Panc1 (cell line): ENCODE measurements around the gene PPP1R9B. TPM values are rescaled to one million over a fixed set of nuclear protein-coding genes. Genes with fewer than 3 reads are reported as not detected.
A peak's percentile ranks its signal among the peaks of the same experiment; 100 is the strongest.

Experiments used
- ATAC-seq: fragments of 200-7000 bp; cut with Tn5 transposase; 2 replicates; pipeline ENCODE4 v1.9.1; 2020; ENCODE audit warnings: mild to moderate bottlenecking, moderate library complexity
- BruUV-seq: library from RNA; stranded (reverse); fragments of 400-500 nt; replicated peaks from 2 replicates; lab custom pipeline; 2021; lab: Mats Ljungman, UMichigan
- CTCF ChIA-PET: fragments of 300-600 bp; sonication (Branson Sonifier 250); formaldehyde crosslinking; loops from one replicate; lab custom pipeline; 2022; ENCODE audit warnings: antibody characterized with exemption; lab: Charles Lee
- POLR2A ChIA-PET: fragments of 300-600 bp; sonication (Branson Sonifier 250); formaldehyde crosslinking; loops from one replicate; lab custom pipeline; 2022; ENCODE audit warnings: antibody characterized with exemption; lab: Charles Lee
- DNase-seq: peaks from one replicate; pipeline ENCODE4 v3.0.0-alpha.2; 2010; ENCODE audit warnings: low read depth, low spot score
- H3K27ac ChIP-seq: 2 replicates; pipeline ENCODE4 v1.5.1; 2011; ENCODE audit warnings: mild to moderate bottlenecking, low read length, inconsistent platforms
- H3K27me3 ChIP-seq: fragments of 200-500 bp; sonication (Bioruptor generic); 2 replicates; pipeline ENCODE4 v1.6.0; 2014; ENCODE audit warnings: low read length, inconsistent platforms; ENCODE audit not compliant: control insufficient read depth, insufficient read depth
- H3K36me3 ChIP-seq: fragments of 200-500 bp; sonication (Bioruptor generic); 2 replicates; pipeline ENCODE4 v1.5.1; 2014; ENCODE audit warnings: inconsistent platforms, mild to moderate bottlenecking, low read length, moderate library complexity; ENCODE audit not compliant: control insufficient read depth, insufficient read depth
- H3K4me1 ChIP-seq: 2 replicates; pipeline ENCODE4 v1.5.1; 2011; ENCODE audit warnings: inconsistent platforms, mild to moderate bottlenecking, low read length, moderate library complexity; ENCODE audit not compliant: control insufficient read depth, insufficient read depth
- H3K4me3 ChIP-seq, 2 experiments: 2 replicates each; pipeline ENCODE4 v1.5.1; 2011 to 2012; ENCODE audit warnings: low read depth in 2 of 2, low read length in 2 of 2, mild to moderate bottlenecking in 2 of 2, inconsistent platforms in 1 of 2, moderate library complexity in 1 of 2
- H3K9me3 ChIP-seq: fragments of 200-500 bp; sonication (Bioruptor generic); 2 replicates; pipeline ENCODE4 v1.5.1; 2014; ENCODE audit warnings: low read depth, mild to moderate bottlenecking, inconsistent platforms, low read length, moderate library complexity; ENCODE audit not compliant: control insufficient read depth, insufficient read depth
- CTCF ChIP-seq: fragments of 450-650 bp; IDR thresholded peaks from 2 replicates; pipeline ENCODE4 v1.5.1; 2017; ENCODE audit warnings: mild to moderate bottlenecking
- POLR2AphosphoS5 ChIP-seq: IDR thresholded peaks from 2 replicates; pipeline ENCODE4 v1.6.1; 2012; ENCODE audit warnings: mild to moderate bottlenecking, low read depth, low read length, moderate library complexity
- REST ChIP-seq, 2 experiments: IDR thresholded peaks; 2 replicates each; pipeline ENCODE4 v1.6.1; 2011 to 2012; ENCODE audit warnings: low read depth in 2 of 2, control low read depth in 1 of 2, low read length in 1 of 2, mild to moderate bottlenecking in 1 of 2, moderate library complexity in 1 of 2; ENCODE audit not compliant: insufficient read depth in 1 of 2
- SIN3A ChIP-seq: IDR thresholded peaks from 2 replicates; pipeline ENCODE4 v1.6.1; 2012; ENCODE audit warnings: low read depth, mild to moderate bottlenecking, low read length, moderate library complexity, borderline replicate concordance; ENCODE audit not compliant: insufficient read depth
- TCF7L2 ChIP-seq: IDR thresholded peaks from 2 replicates; pipeline ENCODE4 v1.6.1; 2011; ENCODE audit warnings: mild to moderate bottlenecking, low read depth, low read length, inconsistent platforms
- in situ Hi-C: cut with HindIII; loops from 2 replicates; pipeline ENCODE4 v1.10.0; 2016; ENCODE audit warnings: low sequenced_read_pairs, low pct_unique_long_range_greater_than_20kb
- intact Hi-C: fragments of 100-400 bp; cut with micrococcal nuclease; formaldehyde crosslinking; loops from one replicate; pipeline ENCODE4 v1.10.0; 2022; ENCODE audit not compliant: unreplicated experiment
- total RNA-seq: library from RNA; stranded (reverse); gene quantifications from one replicate; pipeline ENCODE4 v1.2.1, GENCODE V29; 2021; ENCODE audit not compliant: unreplicated experiment

Gene PPP1R9B
- total RNA-seq, 1 experiment from 2014 or later = 114 TPM

- Histone ChIP-seq H3K27ac (peak overlapping the region; percentile 100), H3K36me3 (peaks cover 10% of the 10 kb centered on the region; the same call in 1 of the 2 replicates), H3K4me1 (peaks cover 43% of the 10 kb centered on the region), H3K4me3 (no peak overlapping the region), H3K9me3 (no peaks in the 10 kb centered on the region), H3K27me3 (no peaks in the 10 kb centered on the region)
- intact Hi-C loops (no loop called here), in situ Hi-C loops (no loop called here)
- ChIA-PET POLR2A (no interaction called here), CTCF (interaction anchor here (0.7 kb wide), 1 partner anchor 60 kb away, joined by 4 read pairs; no protein-coding TSS in a partner anchor)
- BruUV-seq = no TSS peak
- no peak for DNase-seq
- no peak for TF ChIP-seq CTCF
- no peak for TF ChIP-seq POLR2AphosphoS5
- no peak for TF ChIP-seq REST (IDR thresholded peaks at IDR 0.05; ENCODE audit: insufficient read depth in 1 of 2, low read depth in 2 of 2, low read length in 1 of 2)
- TF ChIP-seq TCF7L2 = no peak
- TF ChIP-seq SIN3A = no peak
- no peak for ATAC-seq
Observed at GRCh38 chr17:50154604-50155003, 4.1 kb upstream of the PPP1R9B start.

- DNase-seq (no peak), ATAC-seq (no peak)
- H3K27me3 ChIP-seq = no peaks in the 10 kb centered on the region
- in situ Hi-C loops = no loop called here
- no peak for TF ChIP-seq POLR2AphosphoS5
- TF ChIP-seq CTCF = no peak
- TF ChIP-seq TCF7L2 = no peak
- TF ChIP-seq REST (IDR thresholded peaks at IDR 0.05; ENCODE audit: insufficient read depth in 1 of 2, low read depth in 2 of 2, low read length in 1 of 2) = no peak
- no peak for TF ChIP-seq SIN3A
- no peaks in the 10 kb centered on the region for H3K9me3 ChIP-seq
- intact Hi-C loops = no loop called here
- BruUV-seq = no TSS peak
- peaks cover 43% of the 10 kb centered on the region for H3K4me1 ChIP-seq
- CTCF ChIA-PET = no interaction called here
- H3K36me3 ChIP-seq = peaks cover 15% of the 10 kb centered on the region; the same call in 1 of the 2 replicates
- H3K27ac ChIP-seq = peak overlapping the region; percentile 100
- H3K4me3 ChIP-seq = no peak overlapping the region
- POLR2A ChIA-PET = interaction anchor here (0.5 kb wide), 1 partner anchor 342 kb away, joined by 4 read pairs; no protein-coding TSS in a partner anchor
Observed at GRCh38 chr17:50153650-50154575, 3.4 kb upstream of the PPP1R9B start.
